ENCODE measurements around the gene F13A1. TPM values are rescaled to one million over a fixed set of nuclear protein-coding genes. Genes with fewer than 3 reads are reported as not detected.

Gene F13A1
- total and polyA plus RNA-seq, 2 of the 8 experiments (the other 6 are each of a cell fraction or from before 2014, with no cell fraction given) = 0.57 to 1.5 TPM

DNA sequence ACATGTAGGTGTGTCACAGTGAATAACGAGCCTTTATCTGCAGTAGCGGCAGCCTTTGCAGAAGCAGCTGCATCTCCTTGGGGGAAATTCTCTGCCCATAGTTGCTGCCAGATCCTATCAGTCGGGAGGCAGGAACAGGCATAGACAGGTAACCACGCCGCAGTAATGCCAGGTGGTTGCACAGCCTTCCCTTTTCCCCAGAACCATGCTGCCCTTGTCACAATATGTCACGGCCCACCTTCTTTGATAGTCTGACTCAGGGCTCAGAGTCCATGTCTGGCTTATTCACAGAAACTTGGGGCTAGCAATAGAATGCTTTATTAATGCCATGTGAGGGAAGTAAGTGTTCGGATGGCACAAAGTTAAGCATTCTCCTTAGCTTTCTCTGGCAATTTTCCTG, 76.6 kb downstream of the F13A1 start:
- no peak overlapping the region for H4K8ac ChIP-seq (ENCODE audit: extremely low read depth, insufficient read depth, low read length)
- H2AFZ ChIP-seq (ENCODE audit: low read length) = no peak overlapping the region
- no peak overlapping the region for H3K4me2 ChIP-seq (ENCODE audit: insufficient read depth in 1 of 2, low read depth in 2 of 2, low read length in 2 of 2)
- H2AK5ac ChIP-seq (ENCODE audit: low read depth, low read length) = no peak overlapping the region
- no peaks in the 10 kb centered on the region for H3K9me3 ChIP-seq (ENCODE audit: insufficient read depth in 2 of 2, low read depth in 1 of 2, low read length in 1 of 2)
- H2BK120ac ChIP-seq (replicated peaks; ENCODE audit: low read depth, low read length) = no peak overlapping the region
- no peak overlapping the region for H3K14ac ChIP-seq (ENCODE audit: insufficient read length)
- no peaks in the 10 kb centered on the region for H3K36me3 ChIP-seq (ENCODE audit: control insufficient read depth in 2 of 4, insufficient read depth in 4 of 4, low read length in 3 of 4)
- FAIRE-seq (no peak), DNase-seq (ENCODE audit: low read depth in 1 of 2, low spot score in 2 of 2) (no peak)
- no peaks in the 10 kb centered on the region for H3K79me1 ChIP-seq (ENCODE audit: low read depth, low read length)
- H4K5ac ChIP-seq (ENCODE audit: insufficient read length, low read depth, low read length) = no peak overlapping the region
- no peak overlapping the region for H2BK20ac ChIP-seq (ENCODE audit: low read length)
- H3K23me2 ChIP-seq (ENCODE audit: low read depth, low read length) = peaks cover 4% of the 10 kb centered on the region; the same call in 1 of the 2 replicates
- no peak overlapping the region for H3K4ac ChIP-seq (replicated peaks; ENCODE audit: insufficient read length, low read depth, low read length)
- H3K18ac ChIP-seq (ENCODE audit: extremely low read depth, low read length) = no peak overlapping the region
- H3K27ac ChIP-seq (ENCODE audit: low read depth, low read length) = no peak overlapping the region
- POLR2A ChIA-PET (ENCODE audit: partially characterized antibody) = no interaction called here
- no peak overlapping the region for H3K23ac ChIP-seq (ENCODE audit: insufficient read length)
- H4K20me1 ChIP-seq (replicated peaks in 1 of 2; ENCODE audit: control insufficient read depth in 1 of 2, insufficient read depth in 2 of 2, low read length in 2 of 2) = peaks cover 0 to 3% of the 10 kb centered on the region in 2 experiments
- TF ChIP-seq CEBPB (IDR thresholded peaks at IDR 0.05; ENCODE audit: low read depth, low read length) = no peak
- no peak for TF ChIP-seq GABPA (IDR thresholded peaks at IDR 0.05; ENCODE audit: borderline replicate concordance, insufficient read depth, low read length)
- TF ChIP-seq GTF2F1 (IDR thresholded peaks at IDR 0.05; ENCODE audit: borderline replicate concordance, low read depth, low read length) = no peak
- TF ChIP-seq KDM4A (IDR thresholded peaks at IDR 0.05; ENCODE audit: low read depth, low read length, severe bottlenecking) = no peak
- no peak for TF ChIP-seq TCF12 (IDR thresholded peaks at IDR 0.05; ENCODE audit: low read depth, low read length)
- no peak for TF ChIP-seq SP4 (IDR thresholded peaks at IDR 0.05; ENCODE audit: low read length)
- peaks cover 0 to 1% (median 0%) of the 10 kb centered on the region in 4 experiments; a peak in 1 of 7 replicates for H3K27me3 ChIP-seq (replicated peaks in 1 of 4; ENCODE audit: control insufficient read depth in 3 of 4, extremely low read depth in 1 of 4, insufficient read depth in 3 of 4, low read length in 3 of 4)
- no peak overlapping the region for H2BK12ac ChIP-seq (ENCODE audit: low read depth, low read length)
- no peak overlapping the region for H2BK15ac ChIP-seq (ENCODE audit: low read length)
- H3K56ac ChIP-seq (replicated peaks; ENCODE audit: insufficient read length, low read depth, low read length) = no peak overlapping the region
- no peaks in the 10 kb centered on the region for H3K4me1 ChIP-seq (replicated peaks in 1 of 4; ENCODE audit: control insufficient read depth in 3 of 4, insufficient read depth in 4 of 4, low read length in 3 of 4)
- no peak overlapping the region for H3K9ac ChIP-seq (replicated peaks in 1 of 4; ENCODE audit: extremely low read depth in 1 of 4, low read depth in 3 of 4, low read length in 3 of 4)
- CTCF ChIA-PET (ENCODE audit: partially characterized antibody) = interaction anchor here (0.7 to 1.2 kb wide), 2 partner anchors 23 to 123 kb away, joined by 3 to 4 read pairs; no protein-coding TSS in a partner anchor
- no peak overlapping the region for H2BK5ac ChIP-seq (ENCODE audit: low read depth, low read length)
- H3K4me3 ChIP-seq (ENCODE audit: extremely low read depth in 1 of 4, insufficient read depth in 2 of 4, low read depth in 3 of 4, low read length in 4 of 4) = no peak overlapping the region
- H3K79me2 ChIP-seq (ENCODE audit: control insufficient read depth in 1 of 2, insufficient read depth in 2 of 2, low read length in 2 of 2) = no peaks in the 10 kb centered on the region
- 81% methylated on average over 7 of the region's 7 CpGs; no CpG with 5 or more reads in 1 of the 2 experiments for WGBS, 2 experiments (ENCODE audit: extremely low coverage in 1 of 2, insufficient coverage in 1 of 2, insufficient read length in 1 of 2, insufficient replicate concordance in 2 of 2, low coverage in 1 of 2, low lambda C conversion rate in 2 of 2, missing lambda C conversion rate in 1 of 2)
- no peak overlapping the region for H4K91ac ChIP-seq (replicated peaks; ENCODE audit: insufficient read length, low read length)

Measured in H1 (cell line).